Stimulated activated CD8-positive, alpha-beta memory T cell treated with anti-CD3 and anti-CD28 coated beads, Interleukin-7, amount 100 ng/mL, for 24 hours (primary cell): ENCODE data around the gene VWA7.

Experiments used
- DNase-seq: peaks from one replicate; pipeline ENCODE4 v3.0.0-alpha.2; 2020; ENCODE audit warnings: low read depth

VWA7 gene

GRCh38 chr6:31729979-31730630 lies 47.0 kb downstream of the VWA7 start:
- DNase-seq = peak; percentile 40

GRCh38 chr6:31729515-31729978 lies 47.6 kb downstream of the VWA7 start:
- DNase-seq = peak; percentile 61

- DNase-seq = no peak
These were observed 48.2 kb downstream of the VWA7 start, which contains the start of gene DDAH2 for GRCh38 chr6:31728767-31729514. Gene DDAH2 (minus strand): TSS chr6:31729299. CDS start chr6:31729161, 138 bp downstream.

- DNase-seq = no peak
These were observed 49.1 kb downstream of the VWA7 start for GRCh38 chr6:31727717-31728671.

GRCh38 chr6:31727034-31727716 lies 50.0 kb downstream of the VWA7 start:
- no peak for DNase-seq

GRCh38 chr6:31725502-31726350 lies 51.4 kb downstream of the VWA7 start:
- no peak for DNase-seq

GRCh38 chr6:31723980-31724691 lies 53.0 kb downstream of the VWA7 start:
- DNase-seq = no peak

GRCh38 chr6:31723245-31723979 lies 53.7 kb downstream of the VWA7 start, which contains the start of gene MPIG6B:
Gene MPIG6B (plus strand): TSS chr6:31723373. CDS start chr6:31723384, 11 bp downstream.
- DNase-seq = no peak

GRCh38 chr6:31722173-31722572 lies 55.0 kb downstream of the VWA7 start:
- DNase-seq = no peak

- no peak for DNase-seq
These were observed 55.6 kb downstream of the VWA7 start, which contains the start of gene LY6G6C for GRCh38 chr6:31721351-31722020. Gene LY6G6C (minus strand): TSS chr6:31721746. CDS start chr6:31721679, 67 bp downstream.

GRCh38 chr6:31720196-31720770 lies 56.8 kb downstream of the VWA7 start:
- DNase-seq = no peak

GRCh38 chr6:31719001-31719400 lies 58.1 kb downstream of the VWA7 start:
- DNase-seq = no peak

GRCh38 chr6:31718265-31718664 lies 58.9 kb downstream of the VWA7 start:
- DNase-seq = no peak

- no peak for DNase-seq
These were observed 59.5 kb downstream of the VWA7 start for GRCh38 chr6:31717499-31718222.
